ENCODE data around the gene CACNA1D.

Gene CACNA1D

DNA sequence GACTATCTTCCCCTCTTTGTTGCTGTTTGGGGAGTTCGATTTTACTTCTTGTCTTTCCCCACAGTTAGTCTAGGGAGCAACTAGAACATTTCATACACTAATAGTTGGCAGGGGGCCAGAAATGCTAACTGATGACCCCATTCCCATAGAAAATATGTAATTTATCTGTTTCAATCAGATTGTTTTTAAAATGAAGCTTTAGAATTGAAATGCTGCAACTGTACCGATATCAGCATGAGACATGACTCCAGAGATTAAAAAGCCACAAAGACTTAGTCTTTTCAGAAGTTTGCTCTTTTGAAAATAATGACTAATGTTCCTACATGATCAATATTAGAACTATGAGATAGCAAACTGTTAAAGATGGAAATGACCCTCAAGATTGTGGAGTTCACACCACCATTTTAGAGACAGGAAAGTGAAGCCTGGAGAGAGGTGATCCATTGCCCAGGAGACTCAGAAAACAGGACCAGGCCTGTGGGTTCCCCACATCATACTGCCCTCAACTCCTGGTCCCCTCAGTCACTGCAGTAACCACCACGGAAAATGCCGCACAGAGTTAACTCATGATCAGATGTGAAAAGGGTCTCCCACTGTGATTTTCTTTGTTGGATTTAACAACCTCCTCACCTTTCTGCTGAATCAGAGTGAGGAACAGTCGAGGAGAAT, 221.5 kb downstream of the CACNA1D start:
- no peaks in the 10 kb centered on the region for H3K36me3 ChIP-seq (ENCODE audit: insufficient read depth, low read length)
- TF ChIP-seq POLR2AphosphoS5 (IDR thresholded peaks at IDR 0.05; ENCODE audit: borderline replicate concordance, low read depth, low read length) (no peak), EZH2 (IDR thresholded peaks at IDR 0.05) (no peak), FOXP2 (optimal IDR thresholded peaks at IDR 0.05; ENCODE audit: control extremely low read depth, extremely low read length, insufficient read depth) (no peak)
- no peak overlapping the region for H3K27ac ChIP-seq
- H3K4me3 ChIP-seq: no peak overlapping the region
- H3K9ac ChIP-seq (ENCODE audit: insufficient read length): no peak overlapping the region
- DNase-seq (ENCODE audit: low read depth, low spot score): no peak
- H3K9me3 ChIP-seq (ENCODE audit: low read depth, low read length): no peaks in the 10 kb centered on the region

DNA sequence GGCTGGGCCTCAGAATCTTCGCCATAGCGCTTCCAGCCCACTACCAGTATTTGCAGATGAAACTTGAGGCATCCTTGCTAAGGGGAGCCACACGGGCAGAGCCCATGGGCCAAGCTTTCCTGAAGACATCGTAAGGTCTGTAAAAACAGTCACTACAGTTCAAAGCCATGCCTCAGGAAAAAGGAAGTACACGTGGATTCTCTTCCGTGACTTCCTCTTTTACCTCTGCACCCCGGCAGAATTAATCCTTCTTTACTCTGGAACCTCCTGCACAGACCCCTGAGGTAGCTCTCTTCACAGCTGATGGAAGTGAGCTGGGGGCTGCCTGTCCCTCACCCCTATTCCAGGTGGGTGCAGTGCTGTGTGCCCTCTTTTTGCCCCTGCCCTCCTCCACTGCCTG, 222.6 kb downstream of the CACNA1D start:
- H3K9me3 ChIP-seq (ENCODE audit: low read depth, low read length): no peaks in the 10 kb centered on the region
- H3K36me3 ChIP-seq (ENCODE audit: insufficient read depth, low read length): no peaks in the 10 kb centered on the region
- no peak overlapping the region for H3K9ac ChIP-seq (ENCODE audit: insufficient read length)
- no peak overlapping the region for H3K27ac ChIP-seq
- H3K4me3 ChIP-seq: no peak overlapping the region
- no peak for DNase-seq (ENCODE audit: low read depth, low spot score)
- TF ChIP-seq EZH2 (IDR thresholded peaks at IDR 0.05) (no peak), POLR2AphosphoS5 (IDR thresholded peaks at IDR 0.05; ENCODE audit: borderline replicate concordance, low read depth, low read length) (no peak), FOXP2 (optimal IDR thresholded peaks at IDR 0.05; ENCODE audit: control extremely low read depth, extremely low read length, insufficient read depth) (no peak)

GRCh38 chr3:53718462-53718861, 224.1 kb downstream of the CACNA1D start:
- Histone ChIP-seq H3K36me3 (ENCODE audit: insufficient read depth, low read length) (no peaks in the 10 kb centered on the region), H3K9me3 (ENCODE audit: low read depth, low read length) (no peaks in the 10 kb centered on the region), H3K4me3 (no peak overlapping the region), H3K27ac (no peak overlapping the region), H3K9ac (ENCODE audit: insufficient read length) (no peak overlapping the region)
- no peak for DNase-seq (ENCODE audit: low read depth, low spot score)
- TF ChIP-seq POLR2AphosphoS5 (IDR thresholded peaks at IDR 0.05; ENCODE audit: borderline replicate concordance, low read depth, low read length) (no peak), FOXP2 (optimal IDR thresholded peaks at IDR 0.05; ENCODE audit: control extremely low read depth, extremely low read length, insufficient read depth) (no peak), EZH2 (IDR thresholded peaks at IDR 0.05) (no peak)

DNA sequence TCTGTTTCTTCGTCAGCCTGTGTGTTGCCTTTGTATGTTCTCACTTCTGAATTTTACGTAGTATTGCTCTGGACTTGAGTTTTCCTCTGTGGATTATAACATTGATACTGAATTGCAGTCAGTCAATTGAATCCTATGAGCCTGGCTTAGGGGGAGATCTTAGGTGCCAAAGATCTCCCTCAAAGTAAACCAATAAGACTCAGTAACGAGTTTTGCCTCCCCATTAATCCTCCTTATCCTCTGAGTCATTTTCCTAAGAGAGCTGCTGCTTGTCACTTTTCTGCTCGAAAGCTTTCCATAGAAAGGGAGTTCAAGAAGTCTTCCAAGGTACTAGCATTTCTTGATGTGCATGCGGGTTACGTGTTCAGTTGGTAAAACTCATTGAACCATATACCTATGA, 225.4 kb downstream of the CACNA1D start:
- no peak for DNase-seq (ENCODE audit: low read depth, low spot score)
- TF ChIP-seq FOXP2 (optimal IDR thresholded peaks at IDR 0.05; ENCODE audit: control extremely low read depth, extremely low read length, insufficient read depth): no peak
- no peak overlapping the region for H3K9ac ChIP-seq (ENCODE audit: insufficient read length)
- H3K9me3 ChIP-seq (ENCODE audit: low read depth, low read length): no peaks in the 10 kb centered on the region
- H3K36me3 ChIP-seq (ENCODE audit: insufficient read depth, low read length): no peaks in the 10 kb centered on the region
- H3K27ac ChIP-seq: no peak overlapping the region
- H3K4me3 ChIP-seq: no peak overlapping the region

DNA sequence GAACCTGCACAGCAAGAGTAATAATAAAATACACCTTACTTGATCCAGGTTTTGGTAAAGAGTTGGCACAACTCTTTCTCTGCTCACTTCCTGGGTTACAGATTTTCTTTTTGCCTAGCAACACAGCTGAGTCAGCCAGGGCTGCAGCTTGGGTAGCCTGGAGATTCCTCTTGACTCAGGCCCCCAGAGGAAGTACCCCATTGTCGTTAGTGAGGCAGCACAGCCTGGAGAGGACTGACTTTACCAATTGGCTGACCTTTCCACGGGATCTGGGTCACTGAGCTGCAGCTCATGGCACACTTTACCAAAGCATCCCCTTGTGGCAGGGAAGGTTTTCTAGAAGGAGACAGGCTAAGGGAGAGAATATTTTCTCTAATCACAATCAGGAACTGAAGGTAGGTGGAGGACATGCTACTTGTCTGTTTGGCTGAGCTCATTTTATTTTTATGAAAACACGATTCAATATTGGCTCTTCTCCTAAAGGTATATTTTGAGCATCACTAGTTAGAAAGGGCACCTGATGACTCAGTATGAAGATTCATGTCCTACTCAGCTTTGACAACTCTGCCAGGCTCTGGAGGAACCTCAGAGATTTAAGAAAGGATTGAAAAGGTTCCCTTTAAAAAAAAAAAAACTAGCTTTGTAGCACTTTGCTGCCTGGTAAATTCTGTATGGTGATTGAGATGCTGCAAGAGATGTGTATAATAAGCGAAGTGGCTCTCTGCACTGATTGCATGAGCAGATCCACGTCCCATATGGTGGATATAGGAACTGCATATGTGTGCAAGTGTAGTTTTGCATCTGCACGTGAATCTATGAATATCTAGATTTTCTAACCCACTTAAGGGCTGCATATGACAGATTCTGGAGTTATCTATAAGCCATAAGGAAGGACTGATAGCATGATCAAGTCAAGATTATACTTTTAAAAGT, 227.0 kb downstream of the CACNA1D start:
- Histone ChIP-seq H3K36me3 (ENCODE audit: insufficient read depth, low read length) (no peaks in the 10 kb centered on the region), H3K27ac (no peak overlapping the region), H3K9me3 (ENCODE audit: low read depth, low read length) (no peaks in the 10 kb centered on the region), H3K4me3 (no peak overlapping the region), H3K9ac (ENCODE audit: insufficient read length) (no peak overlapping the region)
- no peak for DNase-seq (ENCODE audit: low read depth, low spot score)
- TF ChIP-seq FOXP2 (optimal IDR thresholded peaks at IDR 0.05; ENCODE audit: control extremely low read depth, extremely low read length, insufficient read depth) (no peak), POLR2AphosphoS5 (IDR thresholded peaks at IDR 0.05; ENCODE audit: borderline replicate concordance, low read depth, low read length) (no peak), EZH2 (IDR thresholded peaks at IDR 0.05) (no peak)

DNA sequence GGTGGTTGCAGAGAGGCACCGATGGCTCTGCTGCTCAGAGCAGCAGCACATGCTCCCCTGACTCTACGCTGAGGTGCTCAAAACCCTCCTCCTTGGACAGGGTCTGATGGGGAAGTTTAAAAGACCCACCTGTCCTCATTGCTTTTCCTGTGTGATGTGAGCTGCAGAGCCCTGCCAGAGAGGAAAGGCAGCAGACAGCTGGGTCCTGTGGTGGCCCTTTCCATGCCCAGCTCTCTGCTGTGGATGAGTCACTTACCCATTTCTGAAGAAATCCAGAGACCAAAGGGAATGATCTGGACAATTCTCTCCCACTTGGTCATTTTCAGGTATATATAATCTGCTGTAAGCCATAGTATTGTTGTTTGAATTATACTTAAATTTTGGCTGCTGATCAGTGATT, 230.2 kb downstream of the CACNA1D start:
- H3K9me3 ChIP-seq (ENCODE audit: low read depth, low read length): no peaks in the 10 kb centered on the region
- no peak for TF ChIP-seq FOXP2 (optimal IDR thresholded peaks at IDR 0.05; ENCODE audit: control extremely low read depth, extremely low read length, insufficient read depth)
- no peak for TF ChIP-seq POLR2AphosphoS5 (IDR thresholded peaks at IDR 0.05; ENCODE audit: borderline replicate concordance, low read depth, low read length)
- no peak for TF ChIP-seq EZH2 (IDR thresholded peaks at IDR 0.05)
- DNase-seq (ENCODE audit: low read depth, low spot score): no peak

DNA sequence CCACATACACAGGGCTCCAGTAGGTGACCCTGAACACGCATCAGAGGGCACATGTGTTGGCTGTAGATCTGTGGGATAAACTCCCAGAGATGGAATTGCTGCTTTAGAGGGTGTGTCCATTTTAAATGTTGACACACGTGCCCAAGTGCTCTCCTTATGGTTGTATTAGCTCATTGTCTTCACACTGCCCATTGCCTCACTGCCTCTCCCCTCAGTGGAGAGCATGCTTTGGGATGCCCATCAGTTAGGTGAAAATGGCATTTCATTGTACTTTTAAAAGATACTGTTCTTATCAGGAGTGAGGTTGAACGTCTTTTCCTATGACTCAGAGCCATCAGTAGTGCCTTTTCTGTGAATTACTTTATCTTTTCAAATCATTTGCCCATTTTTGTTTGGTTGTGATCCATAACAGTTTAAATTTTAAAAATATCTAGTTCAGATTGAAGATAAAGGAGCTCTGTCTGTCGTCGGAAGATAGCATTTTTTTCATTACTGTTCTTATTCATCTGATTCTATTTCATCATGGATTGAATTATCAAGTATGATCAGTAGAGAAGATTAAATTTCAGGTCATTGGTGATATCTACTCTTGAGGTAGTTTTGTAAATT, 231.1 kb downstream of the CACNA1D start:
- Histone ChIP-seq H3K9ac (ENCODE audit: insufficient read length) (no peak overlapping the region), H3K36me3 (ENCODE audit: insufficient read depth, low read length) (no peaks in the 10 kb centered on the region)

More for the DNA sequence above, 230.2 kb downstream of the CACNA1D start:
- H3K36me3 ChIP-seq (ENCODE audit: insufficient read depth, low read length): no peaks in the 10 kb centered on the region
- H3K4me3 ChIP-seq: no peak overlapping the region
- H3K9ac ChIP-seq (ENCODE audit: insufficient read length): no peak overlapping the region
- H3K27ac ChIP-seq: no peak overlapping the region

DNA sequence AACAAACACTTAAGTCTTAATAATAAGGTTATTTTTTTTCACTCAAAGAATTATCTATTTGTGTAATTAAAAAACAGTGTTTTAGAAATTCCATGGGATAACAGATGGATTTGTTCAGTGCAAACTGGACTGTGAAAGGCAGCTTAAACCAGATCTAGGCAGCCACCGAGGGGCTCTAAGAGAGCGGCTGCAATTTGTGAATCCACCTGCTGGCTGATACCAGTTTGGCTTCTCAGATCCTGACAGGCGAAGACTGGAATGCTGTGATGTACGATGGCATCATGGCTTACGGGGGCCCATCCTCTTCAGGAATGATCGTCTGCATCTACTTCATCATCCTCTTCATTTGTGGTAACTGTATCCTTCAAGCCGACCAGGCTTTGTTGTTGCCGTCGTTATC, 232.2 kb downstream of the CACNA1D start:
- DNase-seq (ENCODE audit: low read depth, low spot score): no peak
- Histone ChIP-seq H3K27ac (no peak overlapping the region), H3K9ac (ENCODE audit: insufficient read length) (no peak overlapping the region), H3K4me3 (no peak overlapping the region), H3K36me3 (ENCODE audit: insufficient read depth, low read length) (no peaks in the 10 kb centered on the region), H3K9me3 (ENCODE audit: low read depth, low read length) (no peaks in the 10 kb centered on the region)
- no peak for TF ChIP-seq EZH2 (IDR thresholded peaks at IDR 0.05)
- no peak for TF ChIP-seq FOXP2 (optimal IDR thresholded peaks at IDR 0.05; ENCODE audit: control extremely low read depth, extremely low read length, insufficient read depth)
- TF ChIP-seq POLR2AphosphoS5 (IDR thresholded peaks at IDR 0.05; ENCODE audit: borderline replicate concordance, low read depth, low read length): no peak

More for the DNA sequence above, 231.1 kb downstream of the CACNA1D start:
- TF ChIP-seq POLR2AphosphoS5 (IDR thresholded peaks at IDR 0.05; ENCODE audit: borderline replicate concordance, low read depth, low read length): no peak
- no peak for TF ChIP-seq FOXP2 (optimal IDR thresholded peaks at IDR 0.05; ENCODE audit: control extremely low read depth, extremely low read length, insufficient read depth)
- TF ChIP-seq EZH2 (IDR thresholded peaks at IDR 0.05): no peak
- no peak for DNase-seq (ENCODE audit: low read depth, low spot score)
- Histone ChIP-seq H3K9me3 (ENCODE audit: low read depth, low read length) (no peaks in the 10 kb centered on the region), H3K27ac (no peak overlapping the region), H3K4me3 (no peak overlapping the region)
